Tibial nerve (tissue), 4 donors: ENCODE data around the gene PSMB11.

Experiments used
- EP300 ChIP-seq, 2 donors: sonication (generic); formaldehyde crosslinking; IDR thresholded peaks; one replicate each; pipeline ENCODE4 v1.6.1; 2017; ENCODE audit warnings: antibody characterized with exemption in 2 of 2, mild to moderate bottlenecking in 1 of 2
- POLR2A ChIP-seq, 2 donors: fragments of 450-650 bp; IDR thresholded peaks; one replicate each; pipeline ENCODE4 v1.6.1; 2017; ENCODE audit warnings: antibody characterized with exemption in 2 of 2, mild to moderate bottlenecking in 2 of 2, moderate library complexity in 2 of 2
- TF ChIP-seq, protein P1 (sequence below), 5 experiments: fragments of 200-600 bp in 3 of 5; fragments of 450-650 bp in 2 of 5; sonication (generic) in 3 of 5; IDR thresholded peaks; one replicate each; pipeline ENCODE4 v1.5.1; 2016 to 2019; ENCODE audit warnings: antibody characterized with exemption in 5 of 5, mild to moderate bottlenecking in 3 of 5, moderate library complexity in 2 of 5

DNA sequence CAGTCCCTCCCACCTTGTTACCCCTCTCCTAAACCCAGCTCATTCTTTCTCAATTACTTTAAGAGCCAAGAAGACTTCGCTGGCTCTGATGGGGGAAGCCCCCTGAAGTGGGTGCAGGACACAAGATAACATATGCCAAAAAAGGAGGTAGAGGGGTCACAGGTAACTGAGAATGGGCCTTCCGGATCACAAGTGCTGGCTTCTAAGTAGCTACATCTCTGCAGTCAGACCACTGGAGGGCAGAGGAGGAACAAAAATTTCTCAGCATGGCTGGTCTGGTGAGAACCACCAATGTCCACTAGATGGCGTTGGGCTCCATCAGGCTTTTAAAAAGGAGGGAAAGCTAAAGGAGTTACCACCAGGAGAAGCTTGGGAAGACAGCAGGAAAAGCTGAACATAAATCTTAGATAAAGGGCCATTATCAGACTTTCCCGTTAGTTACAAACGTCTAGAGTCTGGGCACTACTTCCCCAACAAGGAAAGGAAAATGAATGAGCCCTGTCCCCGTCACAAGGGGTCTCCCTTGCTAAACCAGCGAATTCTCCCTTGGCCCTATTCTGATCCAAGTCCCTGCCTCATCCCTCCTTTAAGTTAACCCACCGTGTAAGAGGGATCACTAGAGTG lies 26.9 kb downstream of the PSMB11 start:
- TF ChIP-seq POLR2A (IDR thresholded peaks at IDR 0.05) (no peak), EP300 (IDR thresholded peaks at IDR 0.05) (no peak)
- TF ChIP-seq, protein P1, sequence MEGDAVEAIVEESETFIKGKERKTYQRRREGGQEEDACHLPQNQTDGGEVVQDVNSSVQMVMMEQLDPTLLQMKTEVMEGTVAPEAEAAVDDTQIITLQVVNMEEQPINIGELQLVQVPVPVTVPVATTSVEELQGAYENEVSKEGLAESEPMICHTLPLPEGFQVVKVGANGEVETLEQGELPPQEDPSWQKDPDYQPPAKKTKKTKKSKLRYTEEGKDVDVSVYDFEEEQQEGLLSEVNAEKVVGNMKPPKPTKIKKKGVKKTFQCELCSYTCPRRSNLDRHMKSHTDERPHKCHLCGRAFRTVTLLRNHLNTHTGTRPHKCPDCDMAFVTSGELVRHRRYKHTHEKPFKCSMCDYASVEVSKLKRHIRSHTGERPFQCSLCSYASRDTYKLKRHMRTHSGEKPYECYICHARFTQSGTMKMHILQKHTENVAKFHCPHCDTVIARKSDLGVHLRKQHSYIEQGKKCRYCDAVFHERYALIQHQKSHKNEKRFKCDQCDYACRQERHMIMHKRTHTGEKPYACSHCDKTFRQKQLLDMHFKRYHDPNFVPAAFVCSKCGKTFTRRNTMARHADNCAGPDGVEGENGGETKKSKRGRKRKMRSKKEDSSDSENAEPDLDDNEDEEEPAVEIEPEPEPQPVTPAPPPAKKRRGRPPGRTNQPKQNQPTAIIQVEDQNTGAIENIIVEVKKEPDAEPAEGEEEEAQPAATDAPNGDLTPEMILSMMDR (IDR thresholded peaks at IDR 0.05) = peak; percentile 93 to 97 (median 95)
